Measurements from ENCODE around the gene KDSR.

Gene KDSR

GRCh38 chr18:63321291-63321690 lies 45.7 kb downstream of the KDSR start:
- no peak for DNase-seq (ENCODE audit: low read depth, low spot score)

GRCh38 chr18:63320975-63321265 lies 46.1 kb downstream of the KDSR start:
- DNase-seq (ENCODE audit: low read depth, low spot score) = no peak

- no peak for DNase-seq (ENCODE audit: low read depth, low spot score)
Observed at GRCh38 chr18:63320123-63320974, 46.7 kb downstream of the KDSR start.

- no peak for DNase-seq (ENCODE audit: low read depth, low spot score)
Observed at GRCh38 chr18:63319383-63320122, 47.5 kb downstream of the KDSR start, which contains the start of gene BCL2. TSS of gene BCL2 (minus strand) at chr18:63319769.

GRCh38 chr18:63318889-63319382 lies 48.1 kb downstream of the KDSR start:
- no peak for DNase-seq (ENCODE audit: low read depth, low spot score)

- no peak for DNase-seq (ENCODE audit: low read depth, low spot score)
Observed at GRCh38 chr18:63317982-63318888, 48.8 kb downstream of the KDSR start.

- no peak for DNase-seq (ENCODE audit: low read depth, low spot score)
Observed at GRCh38 chr18:63317556-63317946, 49.5 kb downstream of the KDSR start.

GRCh38 chr18:63316612-63317555 lies 50.1 kb downstream of the KDSR start:
- no peak for DNase-seq (ENCODE audit: low read depth, low spot score)

GRCh38 chr18:63315876-63316275 lies 51.1 kb downstream of the KDSR start:
- no peak for DNase-seq (ENCODE audit: low read depth, low spot score)

- no peak for DNase-seq (ENCODE audit: low read depth, low spot score)
Observed at GRCh38 chr18:63315131-63315662, 51.8 kb downstream of the KDSR start.

- no peak for DNase-seq (ENCODE audit: low read depth, low spot score)
Observed at GRCh38 chr18:63314062-63314790, 52.8 kb downstream of the KDSR start.

GRCh38 chr18:63313396-63313917 lies 53.5 kb downstream of the KDSR start:
- no peak for DNase-seq (ENCODE audit: low read depth, low spot score)

GRCh38 chr18:63312737-63313395 lies 54.1 kb downstream of the KDSR start:
- DNase-seq (ENCODE audit: low read depth, low spot score) = no peak

- no peak for DNase-seq (ENCODE audit: low read depth, low spot score)
Observed at GRCh38 chr18:63312019-63312409, 55.0 kb downstream of the KDSR start.

- no peak for DNase-seq (ENCODE audit: low read depth, low spot score)
Observed at GRCh38 chr18:63311118-63312018, 55.6 kb downstream of the KDSR start.

GRCh38 chr18:63309422-63309821 lies 57.6 kb downstream of the KDSR start:
- DNase-seq (ENCODE audit: low read depth, low spot score) = no peak

GRCh38 chr18:63307551-63308200 lies 59.3 kb downstream of the KDSR start:
- DNase-seq (ENCODE audit: low read depth, low spot score) = no peak
